GM12878 (cell line): ENCODE measurements around the gene FUCA2. TPM values are rescaled to one million over a fixed set of nuclear protein-coding genes. Genes with fewer than 3 reads are reported as not detected.

Experiments used
- ATAC-seq: fragments of 200-7000 bp; cut with Tn5 transposase; 3 replicates; pipeline ENCODE4 v1.9.1; 2020; ENCODE audit warnings: mild to moderate bottlenecking, moderate library complexity
- BruUV-seq: library from RNA; stranded (reverse); fragments of 400-500 nt; replicated peaks from 2 replicates; lab custom pipeline; 2021; lab: Mats Ljungman, UMichigan
- CTCF ChIA-PET: fragments of 300-600 bp; sonication (Branson Sonifier 250); formaldehyde crosslinking; extraction: SDS; loops from one replicate; lab custom pipeline; 2021; ENCODE audit warnings: inconsistent platforms; lab: Yijun Ruan, JAX
- POLR2A ChIA-PET: fragments of 350-600 bp; formaldehyde crosslinking; extraction: SDS; loops from one replicate; lab custom pipeline; 2021; ENCODE audit warnings: inconsistent platforms; lab: Charles Lee
- RAD21 ChIA-PET: fragments of 300-600 bp; sonication (Branson Sonifier 250); formaldehyde crosslinking; loops from one replicate; lab custom pipeline; 2023; ENCODE audit warnings: antibody characterized with exemption; ENCODE audit not compliant: unreplicated experiment; lab: Charles Lee
- SMC1A ChIA-PET: fragments of 300-600 bp; sonication (Branson Sonifier 250); formaldehyde crosslinking; loops from one replicate; lab custom pipeline; 2023; ENCODE audit not compliant: unreplicated experiment, uncharacterized antibody; lab: Charles Lee
- DNase-seq: peaks from one replicate; pipeline ENCODE4 v3.0.0-alpha.2; 2011; ENCODE audit warnings: low read depth, low spot score
- FAIRE-seq: peaks from 3 replicates; lab custom pipeline; 2011; peaks lifted over from hg19 to GRCh38; lab: Jason Lieb, UNC
- H2AFZ ChIP-seq: 2 replicates; pipeline ENCODE4 v1.6.0; 2011; ENCODE audit warnings: low read depth, low read length, control low read depth; ENCODE audit not compliant: control insufficient read depth
- H3K27ac ChIP-seq: 2 replicates; pipeline ENCODE4 v1.5.1; 2011; ENCODE audit warnings: control low read depth; ENCODE audit not compliant: control insufficient read depth, insufficient read depth
- H3K27me3 ChIP-seq, 2 experiments: replicated peaks in 1 of 2; 2 replicates each; pipeline versions ENCODE4 v1.6.0 to v1.6.1; 2011; ENCODE audit warnings: low read length in 1 of 2; ENCODE audit not compliant: control insufficient read depth in 2 of 2, insufficient read depth in 2 of 2
- H3K36me3 ChIP-seq, 2 experiments: 2 replicates each; pipeline ENCODE4 v1.5.1; 2011; ENCODE audit warnings: low read length in 1 of 2; ENCODE audit not compliant: control insufficient read depth in 2 of 2, insufficient read depth in 2 of 2
- H3K4me1 ChIP-seq: 2 replicates; pipeline ENCODE4 v1.6.1; 2011; ENCODE audit warnings: mild to moderate bottlenecking, low read length, moderate library complexity, mixed read lengths; ENCODE audit not compliant: control insufficient read depth, insufficient read depth
- H3K4me2 ChIP-seq: 2 replicates; pipeline ENCODE4 v1.6.0; 2011; ENCODE audit warnings: control low read depth; ENCODE audit not compliant: control insufficient read depth, insufficient read depth
- H3K4me3 ChIP-seq: fragments of 200-600 bp; sonication (generic); 2 replicates; pipeline ENCODE4 v1.5.1; 2016
- H3K79me2 ChIP-seq: 2 replicates; pipeline ENCODE4 v1.6.0; 2011; ENCODE audit warnings: low read length; ENCODE audit not compliant: control insufficient read depth, insufficient read depth
- H3K9ac ChIP-seq: 2 replicates; pipeline ENCODE4 v1.8.0; 2011; ENCODE audit warnings: low read length, control low read depth, mixed read lengths; ENCODE audit not compliant: control insufficient read depth, insufficient read depth
- H3K9me3 ChIP-seq: replicated peaks from 3 replicates; pipeline ENCODE4 v1.5.1; 2011; ENCODE audit warnings: mild to moderate bottlenecking, low read length; ENCODE audit not compliant: control insufficient read depth, insufficient read depth
- H4K20me1 ChIP-seq: 2 replicates; pipeline ENCODE4 v1.6.0; 2011; ENCODE audit not compliant: control insufficient read depth, insufficient read depth
- ASH2L ChIP-seq: fragments of 300-600, 200-600 bp; sonication (generic); IDR thresholded peaks from 2 replicates; pipeline ENCODE4 v1.6.1; 2017; ENCODE audit warnings: low read depth, mild to moderate bottlenecking, borderline replicate concordance
- ATF7 ChIP-seq: fragments of 450-650 bp; IDR thresholded peaks from 2 replicates; pipeline ENCODE4 v1.6.1; 2016; ENCODE audit warnings: low read depth, mild to moderate bottlenecking
- BCL11A ChIP-seq: IDR thresholded peaks from 2 replicates; pipeline ENCODE4 v1.6.1; 2011; ENCODE audit warnings: low read depth, low read length
- CTCF ChIP-seq, 3 experiments: IDR thresholded peaks in 2 of 3; conservative IDR thresholded peaks in 1 of 3; 2 replicates each; pipeline ENCODE4 v1.5.1; 2011; ENCODE audit warnings: low read depth in 3 of 3, low read length in 3 of 3, mild to moderate bottlenecking in 3 of 3, control low read depth in 2 of 3, moderate library complexity in 2 of 3, inconsistent platforms in 1 of 3, mixed read lengths in 1 of 3; ENCODE audit not compliant: control insufficient read depth in 2 of 3, insufficient read depth in 1 of 3; ENCODE audit errors: extremely low read depth in 1 of 3
- ELK1 ChIP-seq: IDR thresholded peaks from 2 replicates; pipeline ENCODE4 v1.6.1; 2012; ENCODE audit warnings: low read depth, low read length, improper control_type of control experiment
- FOS ChIP-seq: IDR thresholded peaks from 3 replicates; pipeline ENCODE4 v1.6.1; 2011; ENCODE audit warnings: borderline replicate concordance; ENCODE audit not compliant: insufficient read length; ENCODE audit errors: extremely low read depth
- IKZF1 ChIP-seq: fragments of 450-650 bp; conservative IDR thresholded peaks from 2 replicates; pipeline ENCODE4 v1.6.1; 2017; ENCODE audit warnings: antibody characterized with exemption, mild to moderate bottlenecking
- IKZF2 ChIP-seq, 2 experiments: fragments of 450-650 bp; IDR thresholded peaks; 2 replicates each; pipeline ENCODE4 v1.6.1; 2017; ENCODE audit warnings: mild to moderate bottlenecking in 2 of 2, moderate library complexity in 2 of 2
- IRF4 ChIP-seq: IDR thresholded peaks from 2 replicates; pipeline ENCODE4 v1.6.1; 2011; ENCODE audit warnings: low read depth, low read length
- MTA2 ChIP-seq: fragments of 450-650 bp; IDR thresholded peaks from 2 replicates; pipeline ENCODE4 v1.6.1; 2016; ENCODE audit warnings: low read depth, mild to moderate bottlenecking, moderate library complexity
- MTA3 ChIP-seq: IDR thresholded peaks from 2 replicates; pipeline ENCODE4 v1.6.1; 2012; ENCODE audit warnings: low read length, inconsistent platforms, borderline replicate concordance
- NFIC ChIP-seq: IDR thresholded peaks from 2 replicates; pipeline ENCODE4 v1.6.1; 2012; ENCODE audit warnings: low read depth, mild to moderate bottlenecking, inconsistent platforms, low read length, moderate library complexity
- RELB ChIP-seq: fragments of 450-650 bp; IDR thresholded peaks from 2 replicates; pipeline ENCODE4 v1.6.1; 2017; ENCODE audit warnings: low read depth, mild to moderate bottlenecking, moderate library complexity
- SPI1 ChIP-seq: IDR thresholded peaks from 2 replicates; pipeline ENCODE4 v1.6.1; 2011; ENCODE audit warnings: low read depth, mild to moderate bottlenecking, low read length, moderate library complexity, borderline replicate concordance; ENCODE audit not compliant: insufficient read depth
- STAT3 ChIP-seq: IDR thresholded peaks from 2 replicates; pipeline ENCODE4 v1.6.1; 2011; ENCODE audit warnings: low read depth, low read length, improper control_type of control experiment
- USF2 ChIP-seq: IDR thresholded peaks from 2 replicates; pipeline ENCODE4 v1.6.1; 2011; ENCODE audit warnings: low read depth, low read length, improper control_type of control experiment, borderline replicate concordance
- ZSCAN29 ChIP-seq: fragments of 450-650 bp; IDR thresholded peaks from 2 replicates; pipeline ENCODE4 v1.6.1; 2017; ENCODE audit warnings: mild to moderate bottlenecking, moderate library complexity
- WGBS: methylation state at CpG from one replicate; pipeline ENCODE4 v1.1.6; 2016; ENCODE audit warnings: low lambda C conversion rate; ENCODE audit not compliant: insufficient replicate concordance, insufficient coverage; ENCODE audit errors: missing lambda C conversion rate; 5-methylcytosine and 5-hydroxymethylcytosine counted together
- in situ Hi-C: fragments of 300-500 bp; cut with MboI; formaldehyde crosslinking; loops from 9 replicates; pipeline ENCODE4 v1.14.3; 2018; ENCODE audit warnings: mixed read lengths
- intact Hi-C: fragments of 100-400 bp; cut with micrococcal nuclease; formaldehyde crosslinking; loops from one replicate; pipeline ENCODE4 v1.14.2; 2022; ENCODE audit not compliant: unreplicated experiment
- polyA plus RNA-seq, 11 experiments: library from polyadenylated mRNA; depleted of rRNA in 4 of 11; unstranded in 6 of 11; stranded (reverse) in 5 of 11; fragments of >200 nt; fragmentation: Nextera tagmentation in 4 of 11; fragmentation: Illumina TruSeq in 1 of 11; extraction: Ambion mirVana in 4 of 11; extraction: Trizol in 1 of 11; gene quantifications; 1 replicate in 1 of 11; 2 replicates in 10 of 11; pipeline versions ENCODE4 v1.2.1 to v1.2.3, GENCODE V29; 2011 to 2016; ENCODE audit warnings: inconsistent platforms in 2 of 11, missing spikeins in 2 of 11, low read depth in 1 of 11
- total RNA-seq, 4 experiments: library from RNA; depleted of rRNA in 3 of 4; stranded (reverse); fragments of >200 nt in 3 of 4; fragmentation: Illumina TruSeq in 1 of 4; extraction: Trizol in 1 of 4; gene quantifications; 2 replicates each; pipeline versions ENCODE4 v1.2.1 to v1.2.3, GENCODE V29; 2013 to 2021

Gene FUCA2
- total and polyA plus RNA-seq, 10 of the 15 experiments (the other 5 are each of a cell fraction or from before 2014, with no cell fraction given): 5.7 to 36.2 (median 21.5) TPM

- TF ChIP-seq ELK1: no peak
- no peak for TF ChIP-seq ASH2L
- no peak for TF ChIP-seq ZSCAN29
- TF ChIP-seq MTA2: peak; percentile 71
- no peak for TF ChIP-seq ATF7
- no peak for TF ChIP-seq USF2
- no peak for TF ChIP-seq STAT3
These were observed 32.6 kb upstream of the FUCA2 start (continued) for GRCh38 chr6:143544011-143544696.

- Histone ChIP-seq H2AFZ (no peak overlapping the region), H3K27ac (no peak overlapping the region), H3K36me3 (no peaks in the 10 kb centered on the region), H4K20me1 (no peaks in the 10 kb centered on the region), H3K4me1 (peaks cover 33% of the 10 kb centered on the region), H3K79me2 (no peaks in the 10 kb centered on the region; the same call in 1 of the 2 replicates), H3K4me3 (no peak overlapping the region), H3K9me3 (no peaks in the 10 kb centered on the region; the same call in 2 of the 3 replicates), H3K9ac (no peak overlapping the region), H3K4me2 (peak overlapping the region; percentile 47), H3K27me3 (no peaks in the 10 kb centered on the region)
- in situ Hi-C loops: no loop called here
- 0% methylated on average over 1 of the region's 1 CpG for WGBS
- intact Hi-C loops: no loop called here
- no TSS peak for BruUV-seq
- ChIA-PET POLR2A (no interaction called here), RAD21 (interaction anchor here (0.7 to 1.2 kb wide), 2 partner anchors 23 to 30 kb away, joined by 3 read pairs; no protein-coding TSS in a partner anchor), CTCF (interaction anchor here (1.2 to 1.8 kb wide), 6 partner anchors 8 to 398 kb away, joined by 3 to 5 read pairs (median 4); no protein-coding TSS in a partner anchor), SMC1A (interaction anchor here (0.8 to 1.3 kb wide), 3 partner anchors 23 to 32 kb away, joined by 3 to 5 read pairs (median 3); partner anchors contain the start of gene FUCA2)
- ATAC-seq: peak; percentile 66
- FAIRE-seq: no peak
- DNase-seq: no peak
- peak; percentile 89 for TF ChIP-seq SPI1
- 0 out of 2 replicates have a peak, but pooled peaks have one; percentile 24 for TF ChIP-seq NFIC
- TF ChIP-seq MTA3: 0 out of 2 replicates have a peak, but pooled peaks have one; percentile 33
- TF ChIP-seq BCL11A: no peak
- no peak for TF ChIP-seq FOS
- 0 out of 2 replicates have a peak, but pooled peaks have one; percentile 34 for TF ChIP-seq RELB
- TF ChIP-seq CTCF (IDR thresholded peaks at IDR 0.05 in 2 of 3, conservative IDR thresholded peaks at IDR 0.05 in 1 of 3; ENCODE audit: control insufficient read depth in 2 of 3, extremely low read depth in 1 of 3, insufficient read depth in 1 of 3, low read depth in 3 of 3, low read length in 3 of 3): no peak
- peak; percentile 72 to 75; a peak in 3 of 4 replicates for TF ChIP-seq IKZF2 (IDR thresholded peaks at IDR 0.05)
- TF ChIP-seq IRF4: peak; percentile 72; the same call in 1 of the 2 replicates
- peak; percentile 54; the same call in 1 of the 2 replicates for TF ChIP-seq IKZF1
These were observed 31.9 kb upstream of the FUCA2 start for GRCh38 chr6:143543435-143543834.
